ENCODE data around the gene SAMD15. TPM values are rescaled to one million over a fixed set of nuclear protein-coding genes. Genes with fewer than 3 reads are reported as not detected.
A peak's percentile ranks its signal among the peaks of the same experiment; 100 is the strongest.

The SAMD15 gene
- total RNA-seq, 1 experiment from 2014 or later = 0.42 TPM

GRCh38 chr14:77335576-77335975 lies 41.6 kb upstream of the SAMD15 start:
- POLR2A ChIA-PET = no interaction called here
- no peak for ATAC-seq

More at GRCh38 chr14:77335576-77335975, 41.6 kb upstream of the SAMD15 start:
- Mint-ChIP-seq H3K4me3 (no peak overlapping the region), H3K27ac (peak overlapping the region; percentile 15), H3K27me3 (ENCODE audit: low read depth) (no peaks in the 10 kb centered on the region), H3K9me3 (peaks cover 11% of the 10 kb centered on the region), H3K36me3 (peaks cover 8% of the 10 kb centered on the region; the same call in 1 of the 2 replicates), H3K4me1 (peaks cover 55% of the 10 kb centered on the region)
- DNase-seq (ENCODE audit: low spot score) = no peak
- TF ChIP-seq PREB (CRISPR knock-in tag; IDR thresholded peaks at IDR 0.05; ENCODE audit: borderline replicate concordance) (no peak), NR3C1 (CRISPR knock-in tag; conservative IDR thresholded peaks at IDR 0.05; ENCODE audit: low read depth) (no peak), GRHL2 (CRISPR knock-in tag; IDR thresholded peaks at IDR 0.05; ENCODE audit: insufficient replicate concordance, severe bottlenecking) (no peak), STAT6 (CRISPR knock-in tag; conservative IDR thresholded peaks at IDR 0.05; ENCODE audit: low read depth) (no peak), SMAD4 (CRISPR knock-in tag; IDR thresholded peaks at IDR 0.05) (no peak), ZNF532 (CRISPR knock-in tag; IDR thresholded peaks at IDR 0.05; ENCODE audit: borderline replicate concordance) (no peak), SMAD3 (CRISPR knock-in tag; IDR thresholded peaks at IDR 0.05; ENCODE audit: borderline replicate concordance) (no peak), JAZF1 (CRISPR knock-in tag; IDR thresholded peaks at IDR 0.05) (no peak), MLX (CRISPR knock-in tag; IDR thresholded peaks at IDR 0.05) (no peak), ZNF512 (CRISPR knock-in tag; IDR thresholded peaks at IDR 0.05; ENCODE audit: borderline replicate concordance) (no peak), ZNF281 (CRISPR knock-in tag; IDR thresholded peaks at IDR 0.05) (no peak), ATF2 (CRISPR knock-in tag; IDR thresholded peaks at IDR 0.05; ENCODE audit: borderline replicate concordance, low read depth) (no peak), CBFB (CRISPR knock-in tag; IDR thresholded peaks at IDR 0.05; ENCODE audit: low read depth) (no peak), GABPB1 (CRISPR knock-in tag; IDR thresholded peaks at IDR 0.05) (no peak), ZNF416 (CRISPR knock-in tag; IDR thresholded peaks at IDR 0.05) (no peak)
- CTCF ChIA-PET = interaction anchor here (1.3 to 1.4 kb wide), 2 partner anchors 15 to 19 kb away, joined by 3 to 9 read pairs; partner anchors contain the start of genes GSTZ1 and POMT2

Data from WTC11 (cell line).